H1 (cell line): Measurements from ENCODE around the gene TRIM59. TPM values are rescaled to one million over a fixed set of nuclear protein-coding genes. Genes with fewer than 3 reads are reported as not detected.

ENCODE experiments used
- CTCF ChIA-PET: fragments of 300-600 bp; sonication (Branson Sonifier 250); formaldehyde crosslinking; loops from one replicate; lab custom pipeline; 2021; ENCODE audit not compliant: partially characterized antibody; lab: Charles Lee
- POLR2A ChIA-PET: fragments of 300-600 bp; sonication (Branson Sonifier 250); formaldehyde crosslinking; loops from one replicate; lab custom pipeline; 2021; ENCODE audit warnings: inconsistent platforms; ENCODE audit not compliant: partially characterized antibody; lab: Charles Lee
- DNase-seq, 2 experiments: peaks; one replicate each; pipeline versions ENCODE4 v3.0.0 to v3.0.0-alpha.2; 2010 to 2022; ENCODE audit warnings: low spot score in 2 of 2, low read depth in 1 of 2, mixed read lengths in 1 of 2
- FAIRE-seq: peaks from 2 replicates; lab custom pipeline; 2011; peaks lifted over from hg19 to GRCh38; lab: Jason Lieb, UNC
- H2AFZ ChIP-seq: 2 replicates; pipeline ENCODE4 v1.8.1; 2012; ENCODE audit warnings: low read length, inconsistent platforms
- H2AK5ac ChIP-seq: 2 replicates; pipeline ENCODE4 v1.6.1; 2013; ENCODE audit warnings: low read depth, low read length
- H2BK120ac ChIP-seq: replicated peaks from 2 replicates; pipeline ENCODE3; 2013; ENCODE audit warnings: low read depth, low read length, inconsistent platforms
- H2BK12ac ChIP-seq: 2 replicates; pipeline ENCODE4 v1.6.1; 2013; ENCODE audit warnings: low read depth, low read length
- H2BK15ac ChIP-seq: 2 replicates; pipeline ENCODE4 v1.6.1; 2013; ENCODE audit warnings: low read length
- H2BK20ac ChIP-seq: 2 replicates; pipeline ENCODE4 v1.6.1; 2013; ENCODE audit warnings: low read length
- H2BK5ac ChIP-seq: 2 replicates; pipeline ENCODE4 v1.6.1; 2013; ENCODE audit warnings: low read depth, low read length
- H3K14ac ChIP-seq: 2 replicates; pipeline ENCODE4 v1.6.1; 2013; ENCODE audit warnings: inconsistent platforms; ENCODE audit not compliant: insufficient read length
- H3K18ac ChIP-seq: 2 replicates; pipeline ENCODE4 v1.6.1; 2013; ENCODE audit warnings: low read length; ENCODE audit errors: extremely low read depth
- H3K23ac ChIP-seq: 2 replicates; pipeline ENCODE4 v1.6.1; 2013; ENCODE audit warnings: inconsistent platforms; ENCODE audit not compliant: insufficient read length
- H3K23me2 ChIP-seq: 2 replicates; pipeline ENCODE4 v1.6.1; 2013; ENCODE audit warnings: low read depth, low read length
- H3K27ac ChIP-seq: 2 replicates; pipeline ENCODE4 v1.6.1; 2011; ENCODE audit warnings: low read depth, low read length, inconsistent platforms
- H3K27me3 ChIP-seq, 4 experiments: replicated peaks in 1 of 4; 1 replicate in 1 of 4; 2 replicates in 3 of 4; pipeline versions ENCODE4 v1.6.1 to v1.8.1; 2011 to 2013; ENCODE audit warnings: low read length in 3 of 4, mild to moderate bottlenecking in 3 of 4, inconsistent platforms in 2 of 4, mixed read lengths in 2 of 4, moderate library complexity in 1 of 4; ENCODE audit not compliant: control insufficient read depth in 3 of 4, insufficient read depth in 3 of 4; ENCODE audit errors: extremely low read depth in 1 of 4
- H3K36me3 ChIP-seq, 4 experiments: 2 replicates each; pipeline versions ENCODE4 v1.6.1 to v1.8.1; 2011 to 2013; ENCODE audit warnings: mild to moderate bottlenecking in 4 of 4, low read length in 3 of 4, moderate library complexity in 2 of 4, control low read depth in 1 of 4, inconsistent platforms in 1 of 4; ENCODE audit not compliant: insufficient read depth in 4 of 4, control insufficient read depth in 2 of 4
- H3K4ac ChIP-seq: replicated peaks from 2 replicates; pipeline ENCODE3; 2013; ENCODE audit warnings: low read length, low read depth, mixed read lengths, inconsistent platforms; ENCODE audit not compliant: insufficient read length
- H3K4me1 ChIP-seq, 4 experiments: replicated peaks in 1 of 4; 1 replicate in 1 of 4; 2 replicates in 3 of 4; pipeline versions ENCODE4 v1.6.1 to v1.8.1; 2011 to 2013; ENCODE audit warnings: low read length in 3 of 4, inconsistent platforms in 2 of 4, mixed read lengths in 1 of 4; ENCODE audit not compliant: insufficient read depth in 4 of 4, control insufficient read depth in 3 of 4
- H3K4me2 ChIP-seq, 2 experiments: 2 replicates each; pipeline versions ENCODE4 v1.6.1 to v1.8.1; 2011 to 2013; ENCODE audit warnings: low read depth in 2 of 2, low read length in 2 of 2, control low read depth in 1 of 2, inconsistent platforms in 1 of 2, mild to moderate bottlenecking in 1 of 2; ENCODE audit not compliant: insufficient read depth in 1 of 2
- H3K4me3 ChIP-seq, 4 experiments: fragments of 200-600, 300-600 bp in 1 of 4; sonication (generic), shearing (Covaris generic), sonication (Bioruptor Twin) in 1 of 4; 2 replicates each; pipeline versions ENCODE4 v1.5.1 to v1.8.1; 2011 to 2016; ENCODE audit warnings: low read length in 4 of 4, low read depth in 3 of 4, control low read depth in 2 of 4, inconsistent platforms in 2 of 4, mild to moderate bottlenecking in 2 of 4, mixed read lengths in 1 of 4, moderate library complexity in 1 of 4; ENCODE audit not compliant: insufficient read depth in 2 of 4; ENCODE audit errors: extremely low read depth in 1 of 4
- H3K56ac ChIP-seq: replicated peaks from 2 replicates; pipeline ENCODE3; 2013; ENCODE audit warnings: low read depth, mild to moderate bottlenecking, mixed read lengths, low read length, inconsistent platforms; ENCODE audit not compliant: insufficient read length
- H3K79me1 ChIP-seq: 2 replicates; pipeline ENCODE4 v1.6.1; 2013; ENCODE audit warnings: low read depth, low read length, control low read depth
- H3K79me2 ChIP-seq, 2 experiments: 2 replicates each; pipeline versions ENCODE4 v1.6.1 to v1.8.1; 2012 to 2013; ENCODE audit warnings: low read length in 2 of 2, mild to moderate bottlenecking in 2 of 2, inconsistent platforms in 1 of 2; ENCODE audit not compliant: insufficient read depth in 2 of 2, control insufficient read depth in 1 of 2
- H3K9ac ChIP-seq, 4 experiments: replicated peaks in 1 of 4; 1 replicate in 1 of 4; 2 replicates in 3 of 4; pipeline versions ENCODE4 v1.6.1 to v1.8.1; 2011 to 2013; ENCODE audit warnings: low read depth in 3 of 4, low read length in 3 of 4, control low read depth in 2 of 4, mild to moderate bottlenecking in 2 of 4, moderate library complexity in 2 of 4, inconsistent platforms in 1 of 4; ENCODE audit errors: extremely low read depth in 1 of 4
- H3K9me3 ChIP-seq, 2 experiments: 2 replicates each; pipeline versions ENCODE4 v1.6.1 to v1.8.1; 2012 to 2013; ENCODE audit warnings: mild to moderate bottlenecking in 2 of 2, moderate library complexity in 2 of 2, control low read depth in 1 of 2, inconsistent platforms in 1 of 2, low read depth in 1 of 2, low read length in 1 of 2, mixed read lengths in 1 of 2; ENCODE audit not compliant: insufficient read depth in 2 of 2
- H4K20me1 ChIP-seq, 2 experiments: replicated peaks in 1 of 2; 2 replicates each; pipeline versions ENCODE3 to v1.8.1; 2011 to 2013; ENCODE audit warnings: inconsistent platforms in 2 of 2, low read length in 2 of 2, mild to moderate bottlenecking in 1 of 2; ENCODE audit not compliant: insufficient read depth in 2 of 2, control insufficient read depth in 1 of 2
- H4K5ac ChIP-seq: 2 replicates; pipeline ENCODE4 v1.6.1; 2013; ENCODE audit warnings: low read length, low read depth, mixed read lengths, inconsistent platforms; ENCODE audit not compliant: insufficient read length
- H4K8ac ChIP-seq: 2 replicates; pipeline ENCODE4 v1.8.0; 2013; ENCODE audit warnings: mild to moderate bottlenecking, moderate library complexity, low read length, inconsistent platforms; ENCODE audit not compliant: insufficient read depth; ENCODE audit errors: extremely low read depth
- H4K91ac ChIP-seq: replicated peaks from 2 replicates; pipeline ENCODE3; 2013; ENCODE audit warnings: low read length, mixed read lengths, inconsistent platforms; ENCODE audit not compliant: insufficient read length
- MAX ChIP-seq: IDR thresholded peaks from 2 replicates; pipeline ENCODE4 v1.6.1; 2012; ENCODE audit warnings: inconsistent platforms
- PHF8 ChIP-seq: fragments of 200-600 bp; sonication (generic); conservative IDR thresholded peaks from 2 replicates; pipeline ENCODE4 v1.7.1; 2012; ENCODE audit warnings: low read depth, mild to moderate bottlenecking, inconsistent platforms, low read length, moderate library complexity
- polyA plus RNA-seq, 7 experiments: library from polyadenylated mRNA; depleted of rRNA in 3 of 7; stranded (reverse) in 5 of 7; unstranded in 2 of 7; fragments of >200 nt in 5 of 7; fragments of 200-250 nt in 2 of 7; gene quantifications; 1 replicate in 5 of 7; 2 replicates in 1 of 7; 4 replicates in 1 of 7; pipeline versions ENCODE4 v1.2.1 to v1.2.3, GENCODE V29; 2011 to 2013; ENCODE audit warnings: missing spikeins in 2 of 7, mixed read lengths in 2 of 7
- total RNA-seq: library from RNA; stranded (reverse); fragmentation: NEBNext Ultra II Directional; extraction: Animal tissue kit (Norgen Biotek cat#: 25700); gene quantifications from 2 replicates; pipeline ENCODE4 v1.2.1, GENCODE V29; 2021

TRIM59 gene
- total and polyA plus RNA-seq, 2 of the 8 experiments (the other 6 are each of a cell fraction or from before 2014, with no cell fraction given): 11.6 to 53.4 TPM

- Histone ChIP-seq H2BK20ac (no peak overlapping the region), H2BK12ac (no peak overlapping the region), H3K9ac (no peak overlapping the region), H2AFZ (no peak overlapping the region), H3K4ac (no peak overlapping the region), H2BK15ac (no peak overlapping the region), H2AK5ac (no peak overlapping the region), H3K79me1 (no peaks in the 10 kb centered on the region), H4K20me1 (no peaks in the 10 kb centered on the region), H2BK120ac (no peak overlapping the region), H4K5ac (no peak overlapping the region), H3K18ac (no peak overlapping the region), H4K91ac (no peak overlapping the region), H2BK5ac (no peak overlapping the region), H3K79me2 (no peaks in the 10 kb centered on the region), H4K8ac (no peak overlapping the region), H3K27ac (no peak overlapping the region), H3K36me3 (no peaks in the 10 kb centered on the region), H3K9me3 (no peaks in the 10 kb centered on the region), H3K27me3 (no peaks in the 10 kb centered on the region), H3K4me2 (no peak overlapping the region), H3K4me1 (no peaks in the 10 kb centered on the region), H3K23me2 (no peaks in the 10 kb centered on the region; the same call in 1 of the 2 replicates), H3K14ac (no peak overlapping the region), H3K56ac (no peak overlapping the region), H3K23ac (no peak overlapping the region), H3K4me3 (no peak overlapping the region)
- no peak for FAIRE-seq
- POLR2A ChIA-PET: interaction anchor here (1.0 to 2.8 kb wide), 2 partner anchors 9 to 40 kb away, joined by 4 to 9 read pairs; partner anchors contain the start of gene TRIM59
- CTCF ChIA-PET: no interaction called here
- no peak for DNase-seq
- TF ChIP-seq MAX (no peak), PHF8 (no peak)
Observed at GRCh38 chr3:160490166-160490565, 40.6 kb upstream of the TRIM59 start.
